Stimulated activated CD4-positive, alpha-beta T cell treated with anti-CD3 and anti-CD28 coated beads, Interleukin-12 subunit alpha, Interleukin-12 subunit beta, amount 100 ng/mL, for 24 hours (primary cell): Measurements from ENCODE around the gene GRIK4.

Experiments used
- DNase-seq, 2 experiments: peaks; one replicate each; pipeline ENCODE4 v3.0.0-alpha.2; 2020; ENCODE audit warnings: low read depth in 2 of 2

Gene GRIK4

GRCh38 chr11:120811731-120812130, 300.2 kb downstream of the GRIK4 start:
- no peak for DNase-seq

DNA sequence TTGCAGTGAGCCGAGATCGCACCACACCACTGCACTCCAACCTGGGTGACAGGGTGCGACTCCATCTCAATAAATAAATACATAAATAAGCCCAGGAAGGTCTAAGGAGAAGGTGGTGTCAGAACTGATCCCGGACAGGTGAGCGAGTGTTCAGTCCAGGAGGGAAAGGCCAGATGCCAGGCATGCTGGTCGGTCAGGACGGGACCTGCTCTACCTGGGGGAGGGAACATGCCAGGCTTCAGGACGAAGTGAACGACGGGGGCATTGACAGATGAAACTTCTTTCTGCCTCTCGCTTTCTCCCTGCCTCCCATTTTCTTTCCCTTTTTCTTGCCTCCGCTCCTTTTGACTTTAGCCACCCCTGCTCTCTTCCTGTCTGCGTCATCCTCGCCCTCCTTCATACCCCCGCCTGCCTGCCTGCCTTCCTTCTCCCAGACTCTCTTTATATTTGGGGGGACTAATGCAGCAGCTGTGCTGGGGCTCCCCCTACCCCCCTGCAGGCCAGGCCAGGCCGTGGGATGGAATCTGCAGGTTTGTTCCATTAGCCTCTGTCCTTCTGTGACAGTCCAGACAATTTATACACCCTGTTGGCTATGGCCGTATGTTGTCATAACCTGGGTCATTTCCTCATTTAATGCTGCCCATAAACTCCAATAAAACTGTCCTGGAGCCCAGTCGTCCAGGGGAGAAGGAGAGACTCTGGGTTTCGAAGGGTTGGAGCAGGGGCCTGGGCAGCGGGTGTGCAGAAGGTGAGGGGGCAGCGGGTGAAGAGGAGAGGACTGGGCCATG, 303.2 kb downstream of the GRIK4 start:
- no peak for DNase-seq

DNA sequence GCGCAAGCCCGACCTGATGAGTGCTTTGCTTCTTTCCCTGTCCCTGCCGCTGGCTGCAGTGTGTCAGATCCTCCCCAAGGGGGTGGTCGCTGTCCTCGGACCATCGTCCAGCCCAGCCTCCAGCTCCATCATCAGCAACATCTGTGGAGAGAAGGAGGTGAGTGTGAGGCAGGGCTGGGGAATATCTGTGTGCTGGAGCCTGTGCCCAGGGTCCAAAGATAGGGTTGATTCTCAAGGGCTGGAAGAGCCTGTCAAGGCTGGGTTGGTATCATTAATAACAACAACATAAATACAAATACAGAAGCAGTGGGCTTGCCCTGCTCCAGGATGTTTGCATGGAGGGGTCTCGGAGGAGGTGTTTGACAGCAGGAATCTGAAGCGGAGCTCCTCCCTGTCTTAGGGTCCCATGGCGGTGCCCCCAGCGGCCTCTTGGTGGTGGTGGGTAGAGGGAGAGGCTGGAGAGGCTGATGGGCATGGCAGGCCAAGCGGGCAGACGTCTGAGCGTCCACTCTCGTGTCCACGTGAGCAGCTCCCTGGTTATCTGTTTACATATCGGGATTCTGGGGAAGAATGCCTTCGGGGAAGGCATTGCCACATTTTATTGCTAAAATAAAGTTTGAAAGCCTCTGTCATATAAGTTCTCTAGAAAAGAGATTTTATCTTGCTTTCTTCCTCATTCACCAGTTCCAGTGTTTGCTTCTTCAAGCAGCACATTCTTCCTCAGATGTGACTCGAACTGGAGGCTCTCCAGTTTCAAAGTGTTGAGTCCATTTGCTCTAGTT, 304.0 kb downstream of the GRIK4 start:
- no peak for DNase-seq

- no peak for DNase-seq
Observed at GRCh38 chr11:120816176-120816575, 304.6 kb downstream of the GRIK4 start.

DNA sequence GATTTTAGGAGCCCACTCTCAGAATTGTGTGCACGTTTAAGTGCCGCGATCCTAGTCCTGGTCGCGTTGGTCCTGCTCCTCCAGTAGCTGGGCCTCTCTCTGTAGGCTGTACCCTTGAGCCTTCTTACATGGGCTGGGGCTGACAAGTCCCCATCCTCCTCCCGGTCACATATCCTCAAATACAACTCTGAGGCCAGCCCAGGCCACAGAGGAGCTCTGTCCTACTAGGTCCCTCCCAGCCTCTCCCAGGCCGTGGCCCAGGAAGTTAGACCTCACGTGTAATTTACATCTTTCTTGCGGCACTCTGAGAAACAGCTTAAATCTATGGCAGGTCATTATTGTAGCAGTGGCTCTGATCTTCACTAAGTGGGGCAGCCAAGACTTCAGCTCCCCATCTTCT, 305.2 kb downstream of the GRIK4 start:
- DNase-seq = no peak

- DNase-seq = no peak
Observed at GRCh38 chr11:120817158-120817557, 305.6 kb downstream of the GRIK4 start.

GRCh38 chr11:120818097-120818496, 306.5 kb downstream of the GRIK4 start:
- no peak for DNase-seq

DNA sequence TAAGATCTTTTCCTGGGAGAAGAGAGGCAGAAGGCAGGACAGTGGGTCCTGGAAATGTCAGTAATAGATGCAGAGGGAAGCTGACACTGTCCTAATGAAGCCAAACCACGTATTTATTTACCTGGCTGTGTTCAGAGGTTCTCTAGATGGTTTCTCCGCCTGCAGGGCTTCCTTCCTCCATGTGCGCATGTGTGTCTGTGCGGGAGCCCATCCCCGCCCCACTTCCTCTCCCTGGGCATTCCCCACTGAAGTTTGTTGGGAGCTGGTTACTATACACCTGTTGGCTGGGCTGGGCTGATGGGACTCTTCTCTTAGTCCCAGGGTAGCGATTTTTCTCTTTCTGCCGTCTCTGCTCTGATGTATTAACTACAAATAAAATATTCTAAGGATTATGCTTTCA, 307.5 kb downstream of the GRIK4 start:
- no peak for DNase-seq

DNA sequence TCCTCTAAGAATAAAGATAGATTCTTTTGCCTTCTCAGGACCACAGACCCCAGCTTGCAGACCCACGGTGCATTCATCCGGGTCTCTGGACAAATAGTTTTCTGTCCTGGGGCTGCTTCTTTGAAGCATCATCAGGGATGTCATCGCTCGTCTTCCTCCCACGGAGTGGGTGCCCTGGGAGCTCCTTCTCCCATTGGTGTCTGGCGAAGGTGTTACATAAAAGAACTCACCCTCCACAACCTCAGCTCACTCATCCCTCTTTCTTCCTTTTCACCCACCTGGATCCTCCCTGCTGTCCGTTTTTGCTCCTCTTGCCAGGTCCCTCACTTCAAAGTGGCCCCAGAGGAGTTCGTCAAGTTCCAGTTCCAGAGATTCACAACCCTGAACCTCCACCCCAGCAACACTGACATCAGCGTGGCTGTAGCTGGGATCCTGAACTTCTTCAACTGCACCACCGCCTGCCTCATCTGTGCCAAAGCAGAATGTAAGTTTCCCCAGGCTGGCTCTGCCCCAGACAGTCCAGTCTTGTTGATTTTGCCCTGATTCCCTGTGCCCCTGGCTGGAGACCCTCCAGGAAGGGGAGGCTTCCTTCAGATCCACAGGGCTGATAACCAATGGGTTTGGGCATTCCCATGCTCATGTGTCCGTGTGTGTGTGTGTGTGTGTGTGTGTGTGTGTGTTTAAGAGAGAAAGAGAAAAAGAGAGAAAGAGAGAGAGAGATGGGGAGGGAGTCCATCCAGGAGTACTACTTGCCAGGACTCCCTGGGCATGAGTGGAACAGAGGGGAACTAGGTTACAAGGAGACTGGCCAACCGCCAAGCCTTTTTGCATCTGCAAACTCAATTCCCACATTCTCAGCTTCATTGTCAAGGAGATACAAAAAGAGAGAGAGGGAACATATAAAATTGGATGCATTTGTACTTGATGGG, 308.2 kb downstream of the GRIK4 start:
- no peak for DNase-seq

DNA sequence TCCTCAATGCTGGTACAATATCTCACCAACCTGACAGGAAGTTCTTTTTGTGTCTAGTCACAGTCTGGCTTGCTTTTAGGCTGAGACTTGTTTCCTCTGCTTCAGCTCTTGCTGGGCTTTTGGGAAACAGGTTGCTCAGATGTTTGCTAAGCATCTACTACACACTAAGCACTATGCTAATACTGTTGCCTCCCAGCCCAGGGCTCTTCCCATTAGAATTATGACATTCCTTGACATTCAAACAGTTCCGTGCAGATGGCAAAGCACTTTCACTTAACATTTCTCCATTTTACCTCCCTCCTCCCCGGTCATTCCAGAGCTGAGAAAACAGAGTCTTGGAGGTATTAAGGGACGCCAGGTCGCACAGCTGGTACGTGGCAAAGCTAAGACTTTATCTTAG, 311.6 kb downstream of the GRIK4 start:
- no peak for DNase-seq

GRCh38 chr11:120824242-120824641, 312.7 kb downstream of the GRIK4 start:
- no peak for DNase-seq

DNA sequence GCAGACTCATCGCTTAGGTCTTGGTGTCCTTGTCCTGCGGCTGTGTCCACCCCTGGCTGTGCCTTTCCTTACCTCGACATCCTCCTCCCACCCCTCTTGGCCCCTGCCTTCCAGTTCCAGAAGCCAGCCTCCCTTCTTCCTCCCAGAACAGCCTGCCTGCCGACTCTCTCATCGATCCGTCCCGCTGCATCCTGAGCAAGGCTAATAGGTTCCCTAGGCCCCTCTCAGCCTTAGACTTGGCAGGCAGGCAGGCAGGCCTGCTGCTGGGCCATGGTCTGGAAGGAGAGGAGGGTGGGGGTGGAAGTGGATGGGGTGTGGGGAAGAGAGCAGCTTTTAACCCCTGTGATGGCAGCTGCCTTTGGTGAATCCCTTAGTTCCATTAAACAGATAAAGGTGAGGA, 315.6 kb downstream of the GRIK4 start:
- no peak for DNase-seq

- no peak for DNase-seq
Observed at GRCh38 chr11:120827820-120828219, 316.3 kb downstream of the GRIK4 start.

DNA sequence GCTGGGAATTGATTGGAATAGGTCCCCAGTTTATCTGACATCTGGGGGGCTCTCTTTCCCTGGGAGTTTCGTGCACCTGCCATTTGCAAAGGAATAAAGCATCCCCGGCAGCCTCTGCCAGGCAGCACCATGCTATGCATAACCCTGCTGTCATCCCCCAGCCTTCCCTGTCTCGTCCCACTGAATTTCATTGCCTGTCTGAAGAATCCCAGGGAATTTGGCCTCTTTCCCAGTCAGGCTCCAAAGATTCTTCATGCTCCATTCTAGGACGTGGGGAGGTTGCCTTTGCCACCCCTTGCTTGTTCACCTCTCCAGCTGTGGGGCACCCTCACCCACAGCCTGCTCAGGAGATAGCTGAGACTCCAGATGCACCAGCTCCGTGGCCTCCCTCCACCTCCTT, 317.3 kb downstream of the GRIK4 start:
- DNase-seq = no peak

DNA sequence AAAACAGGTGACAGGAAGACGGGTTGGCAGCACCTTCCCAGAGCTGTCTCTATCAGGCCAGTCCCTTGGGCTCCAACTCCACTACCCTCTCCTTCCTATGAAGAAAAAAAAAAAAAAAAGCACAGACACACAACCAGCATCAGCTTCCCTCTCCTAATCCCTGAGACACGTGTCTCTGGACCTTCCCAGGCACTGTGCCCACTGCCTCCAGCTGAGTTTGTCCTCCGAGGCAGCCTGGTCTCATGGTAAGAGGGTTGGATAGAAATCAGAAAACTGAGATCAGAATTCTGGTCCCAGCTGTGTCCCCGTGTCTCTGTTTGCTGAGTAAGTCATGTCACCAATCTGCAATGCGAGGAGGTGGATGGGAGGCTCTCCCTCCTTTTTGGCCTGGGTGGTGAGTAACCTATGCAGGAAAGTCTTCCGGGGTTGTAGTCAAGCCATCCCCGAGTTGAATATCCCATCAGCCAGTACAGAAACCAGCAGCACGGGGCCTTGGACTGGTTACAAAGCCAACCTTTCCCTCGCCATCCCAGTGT, 318.6 kb downstream of the GRIK4 start:
- no peak for DNase-seq

GRCh38 chr11:120832481-120833238, 321.1 kb downstream of the GRIK4 start:
- DNase-seq = no peak

DNA sequence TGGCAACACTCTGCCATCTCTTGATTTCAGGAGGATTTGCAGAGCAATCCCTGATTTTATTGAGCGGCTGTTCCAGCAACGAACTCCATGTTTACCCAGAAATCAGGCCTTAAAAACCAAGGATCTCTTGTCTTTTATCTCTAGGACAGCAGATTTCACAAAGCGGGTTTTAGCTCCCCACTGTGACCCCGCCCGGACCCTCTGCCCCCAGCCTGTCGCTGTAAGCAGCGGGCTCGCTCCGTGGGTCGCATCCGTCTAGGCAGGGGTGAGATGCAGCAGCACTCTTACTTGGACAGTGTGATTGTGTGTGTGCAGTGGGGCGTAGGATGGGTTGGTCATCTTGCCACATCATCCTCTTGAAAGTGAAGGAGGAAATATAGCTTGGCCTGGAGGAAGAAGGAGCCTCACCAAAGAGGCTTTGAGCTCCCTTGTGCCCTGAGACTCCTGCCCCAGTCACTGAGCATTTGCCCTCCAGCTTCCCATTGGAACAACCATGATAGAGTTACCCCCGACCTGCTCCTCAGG, 323.2 kb downstream of the GRIK4 start:
- no peak for DNase-seq

DNA sequence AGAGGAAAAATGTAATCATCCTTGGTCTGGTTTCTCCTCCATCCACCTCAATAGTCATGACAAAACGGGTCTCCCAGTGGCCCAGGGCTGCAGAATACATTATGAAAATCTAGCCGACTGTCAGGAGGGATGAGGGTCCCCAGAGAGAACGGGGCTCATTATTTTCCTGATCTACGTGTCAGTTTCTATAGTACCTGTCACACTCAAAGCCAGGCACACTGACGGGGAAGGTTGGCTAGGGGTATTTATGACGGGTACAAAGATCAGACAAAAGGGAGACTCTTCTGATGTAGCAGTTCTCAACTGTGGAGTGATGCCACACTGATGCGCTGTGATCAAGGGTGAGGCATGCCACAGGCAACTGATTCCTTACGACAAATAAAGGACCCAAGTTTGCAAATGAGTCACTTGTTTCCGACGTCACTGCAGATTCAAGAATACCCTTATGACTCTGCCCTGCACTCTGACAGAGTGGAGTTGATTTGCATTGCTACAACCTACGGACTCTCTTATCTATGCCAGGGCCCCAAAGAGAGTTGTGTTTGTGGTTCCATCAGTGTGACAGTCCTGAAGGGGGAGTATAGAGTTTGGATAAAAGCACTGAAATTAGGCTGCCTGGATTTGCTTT, 324.2 kb downstream of the GRIK4 start:
- DNase-seq = peak in 1 of 2 experiments; percentile 20

- DNase-seq = no peak
Observed at GRCh38 chr11:120837696-120838095, 326.1 kb downstream of the GRIK4 start.

DNA sequence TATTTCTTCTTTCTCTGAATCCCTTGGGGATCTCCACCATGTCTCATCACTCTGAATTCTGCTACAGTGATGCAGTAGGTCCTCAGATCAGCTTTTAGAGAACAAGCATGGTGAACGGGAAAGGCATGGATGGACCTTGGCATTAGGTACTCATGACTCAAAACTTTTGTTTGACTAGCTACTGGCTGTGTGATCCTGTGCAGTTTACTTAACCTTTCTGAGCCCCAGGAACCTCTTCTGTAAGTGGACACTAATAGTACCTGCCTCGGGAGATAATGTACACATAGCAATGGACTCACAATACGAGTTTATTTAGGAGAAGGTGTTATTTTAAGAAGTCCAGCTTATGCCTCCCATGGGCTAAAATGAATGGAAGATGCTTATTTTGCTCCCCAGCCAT, 327.7 kb downstream of the GRIK4 start:
- DNase-seq = no peak
